Measurements from ENCODE around the gene SH3BGR. TPM values are rescaled to one million over a fixed set of nuclear protein-coding genes. Genes with fewer than 3 reads are reported as not detected.

The SH3BGR gene
- total and polyA plus RNA-seq, 7 experiments from 2014 or later, result 0.94 to 3.7 (median 1.7) TPM

- H3K27me3 Mint-ChIP-seq, result peaks cover 0 to 4% (median 0%) of the 10 kb centered on the region in 5 donors
- POLR2A ChIA-PET, result no interaction called here
Observed at GRCh38 chr21:39472786-39473185, 21.0 kb downstream of the SH3BGR start.

DNA sequence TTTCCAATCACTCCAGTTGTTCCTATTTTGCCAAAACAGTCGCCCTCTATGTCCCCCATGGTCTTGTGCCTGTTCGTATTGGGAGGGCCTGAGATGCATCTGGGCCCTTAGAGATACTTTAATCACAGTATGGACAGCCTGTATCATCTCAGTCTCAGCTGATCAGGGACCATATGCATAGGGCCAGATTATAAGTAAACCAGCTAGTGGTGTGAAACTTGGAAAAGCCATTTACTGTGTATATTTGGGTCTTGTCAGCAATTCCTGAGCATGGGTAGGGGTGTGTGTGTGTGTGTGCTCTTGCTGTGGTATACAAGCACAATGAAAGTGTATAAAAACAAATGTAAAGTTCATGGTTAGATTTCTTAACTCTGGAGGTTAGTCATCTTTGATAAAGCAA is 22.8 kb downstream of the SH3BGR start:
- Histone ChIP-seq H3K9me3 (ENCODE audit: control insufficient read depth in 2 of 3, low read length in 3 of 3) (no peaks in the 10 kb centered on the region), H3K36me3 (ENCODE audit: control insufficient read depth in 2 of 3, insufficient read depth in 3 of 3, low read length in 3 of 3) (no peaks in the 10 kb centered on the region), H3K27me3 (ENCODE audit: control insufficient read depth in 2 of 2, insufficient read depth in 2 of 2, low read length in 2 of 2) (no peaks in the 10 kb centered on the region), H3K4me1 (ENCODE audit: control insufficient read depth in 2 of 2, insufficient read depth in 2 of 2, low read length in 2 of 2) (no peaks in the 10 kb centered on the region), H3K27ac (ENCODE audit: low read depth, low read length) (no peak overlapping the region), H3K4me3 (ENCODE audit: low read length) (no peak overlapping the region)
- Mint-ChIP-seq H3K4me1 (peaks cover 0 to 1% (median 0%) of the 10 kb centered on the region in 7 donors), H3K27ac (no peak overlapping the region), H3K27me3 (peaks cover 0 to 2% (median 0%) of the 10 kb centered on the region in 5 donors), H3K9me3 (no peaks in the 10 kb centered on the region), H3K36me3 (peaks cover 0 to 22% (median 11%) of the 10 kb centered on the region in 5 donors), H3K4me3 (no peak overlapping the region)
- DNase-seq (no peak), ATAC-seq (no peak)
- ChIA-PET CTCF (no interaction called here), POLR2A (no interaction called here)
- intact Hi-C loops (cut with micrococcal nuclease), result no loop called here

More at GRCh38 chr21:39472786-39473185, 21.0 kb downstream of the SH3BGR start:
- CTCF ChIA-PET, result interaction anchor here (0.6 to 0.8 kb wide), 2 partner anchors 43 to 334 kb away, joined by 3 read pairs; no protein-coding TSS in a partner anchor
- H3K4me3 Mint-ChIP-seq, result no peak overlapping the region
- Histone ChIP-seq H3K4me3 (ENCODE audit: low read length) (no peak overlapping the region), H3K27ac (ENCODE audit: low read depth, low read length) (no peak overlapping the region), H3K36me3 (ENCODE audit: control insufficient read depth in 2 of 3, insufficient read depth in 3 of 3, low read length in 3 of 3) (no peaks in the 10 kb centered on the region), H3K9me3 (ENCODE audit: control insufficient read depth in 2 of 3, low read length in 3 of 3) (no peaks in the 10 kb centered on the region), H3K27me3 (ENCODE audit: control insufficient read depth in 2 of 2, insufficient read depth in 2 of 2, low read length in 2 of 2) (no peaks in the 10 kb centered on the region), H3K4me1 (ENCODE audit: control insufficient read depth in 2 of 2, insufficient read depth in 2 of 2, low read length in 2 of 2) (no peaks in the 10 kb centered on the region)
- H3K36me3 Mint-ChIP-seq, result peaks cover 0 to 15% (median 10%) of the 10 kb centered on the region in 5 donors
- no peaks in the 10 kb centered on the region for H3K9me3 Mint-ChIP-seq
- no peak for DNase-seq
- no peak overlapping the region for H3K27ac Mint-ChIP-seq
- ATAC-seq, result no peak
- H3K4me1 Mint-ChIP-seq, result peaks cover 0 to 1% (median 0%) of the 10 kb centered on the region in 7 donors
- intact Hi-C loops (cut with micrococcal nuclease), result no loop called here

DNA sequence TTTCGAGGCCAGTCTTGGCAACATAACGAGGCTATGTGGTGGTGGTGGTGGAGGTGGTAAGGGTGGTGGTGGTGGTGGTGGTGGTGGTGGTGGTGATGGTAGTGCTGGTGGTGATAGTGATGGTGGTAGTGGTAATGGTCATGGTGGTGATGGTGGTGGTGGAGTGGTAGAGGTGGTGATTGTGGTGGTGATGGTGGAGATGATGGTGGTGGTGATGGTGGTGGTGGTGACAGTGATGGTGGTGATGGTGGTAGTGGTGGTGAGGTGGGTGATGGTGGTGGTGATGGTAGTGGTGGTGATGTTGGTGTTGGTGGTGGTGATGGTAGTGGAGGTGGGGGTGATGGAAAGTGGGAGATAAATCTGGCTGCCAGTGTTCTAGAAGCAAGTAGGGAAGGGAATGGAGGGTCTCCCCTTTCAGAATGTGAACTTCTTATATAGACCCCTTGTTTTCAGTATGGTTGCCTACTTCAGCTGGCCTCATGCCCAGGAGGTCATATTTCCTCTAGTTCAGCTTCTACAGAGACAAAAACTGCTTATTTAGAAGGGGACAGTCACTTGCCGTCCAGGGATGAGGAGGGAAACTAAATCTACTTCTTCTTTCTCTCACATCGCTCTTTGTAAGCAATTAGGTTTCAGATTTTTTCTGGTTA is 27.5 kb downstream of the SH3BGR start:
- intact Hi-C loops (cut with micrococcal nuclease), result no loop called here
- Histone ChIP-seq H3K9me3 (ENCODE audit: control insufficient read depth in 2 of 3, low read length in 3 of 3) (no peaks in the 10 kb centered on the region), H3K36me3 (ENCODE audit: control insufficient read depth in 2 of 3, insufficient read depth in 3 of 3, low read length in 3 of 3) (no peaks in the 10 kb centered on the region), H3K27ac (ENCODE audit: low read depth, low read length) (no peak overlapping the region), H3K4me3 (ENCODE audit: low read length) (no peak overlapping the region), H3K27me3 (ENCODE audit: control insufficient read depth in 2 of 2, insufficient read depth in 2 of 2, low read length in 2 of 2) (no peaks in the 10 kb centered on the region), H3K4me1 (ENCODE audit: control insufficient read depth in 2 of 2, insufficient read depth in 2 of 2, low read length in 2 of 2) (no peaks in the 10 kb centered on the region)
- no peaks in the 10 kb centered on the region for H3K4me1 Mint-ChIP-seq
- ATAC-seq (no peak), DNase-seq (no peak)
- no peak overlapping the region for H3K27ac Mint-ChIP-seq
- H3K36me3 Mint-ChIP-seq, result peaks cover 0 to 17% (median 11%) of the 10 kb centered on the region in 5 donors
- ChIA-PET CTCF (no interaction called here), POLR2A (no interaction called here)
- H3K9me3 Mint-ChIP-seq, result no peaks in the 10 kb centered on the region
- no peak overlapping the region for H3K4me3 Mint-ChIP-seq
- H3K27me3 Mint-ChIP-seq, result peaks cover 0 to 2% (median 0%) of the 10 kb centered on the region in 5 donors

- no peak for DNase-seq
- no peaks in the 10 kb centered on the region for H3K4me1 ChIP-seq (ENCODE audit: control insufficient read depth in 2 of 2, insufficient read depth in 2 of 2, low read length in 2 of 2)
- no peak overlapping the region for H3K4me3 ChIP-seq (ENCODE audit: low read length)
- H3K36me3 ChIP-seq (ENCODE audit: control insufficient read depth in 2 of 3, insufficient read depth in 3 of 3, low read length in 3 of 3), result no peaks in the 10 kb centered on the region
- peaks cover 0 to 17% (median 11%) of the 10 kb centered on the region in 5 donors for H3K36me3 Mint-ChIP-seq
- no peak overlapping the region for H3K27ac Mint-ChIP-seq
- intact Hi-C loops (cut with micrococcal nuclease), result no loop called here
- CTCF ChIA-PET, result no interaction called here
- H3K27ac ChIP-seq (ENCODE audit: low read depth, low read length), result no peak overlapping the region
- no peaks in the 10 kb centered on the region for H3K27me3 ChIP-seq (ENCODE audit: control insufficient read depth in 2 of 2, insufficient read depth in 2 of 2, low read length in 2 of 2)
- H3K27me3 Mint-ChIP-seq, result peaks cover 0 to 2% (median 0%) of the 10 kb centered on the region in 5 donors
- ATAC-seq, result no peak
- H3K9me3 ChIP-seq (ENCODE audit: control insufficient read depth in 2 of 3, low read length in 3 of 3), result no peaks in the 10 kb centered on the region
- no peaks in the 10 kb centered on the region for H3K9me3 Mint-ChIP-seq
- POLR2A ChIA-PET, result no interaction called here
- H3K4me1 Mint-ChIP-seq, result no peaks in the 10 kb centered on the region
- no peak overlapping the region for H3K4me3 Mint-ChIP-seq
Observed at GRCh38 chr21:39479814-39480182, 28.0 kb downstream of the SH3BGR start.

GRCh38 chr21:39480271-39480670 is 28.5 kb downstream of the SH3BGR start:
- H3K4me1 ChIP-seq (ENCODE audit: control insufficient read depth in 2 of 2, insufficient read depth in 2 of 2, low read length in 2 of 2), result no peaks in the 10 kb centered on the region
- intact Hi-C loops (cut with micrococcal nuclease), result no loop called here
- Mint-ChIP-seq H3K4me1 (no peaks in the 10 kb centered on the region), H3K27ac (no peak overlapping the region), H3K4me3 (no peak overlapping the region), H3K9me3 (no peaks in the 10 kb centered on the region), H3K36me3 (peaks cover 0 to 17% (median 11%) of the 10 kb centered on the region in 5 donors), H3K27me3 (peaks cover 0 to 2% (median 0%) of the 10 kb centered on the region in 5 donors)
- no peak for ATAC-seq
- H3K36me3 ChIP-seq (ENCODE audit: control insufficient read depth in 2 of 3, insufficient read depth in 3 of 3, low read length in 3 of 3), result no peaks in the 10 kb centered on the region
- no peak for DNase-seq
- ChIA-PET POLR2A (no interaction called here), CTCF (no interaction called here)
- no peaks in the 10 kb centered on the region for H3K27me3 ChIP-seq (ENCODE audit: control insufficient read depth in 2 of 2, insufficient read depth in 2 of 2, low read length in 2 of 2)
- no peaks in the 10 kb centered on the region for H3K9me3 ChIP-seq (ENCODE audit: control insufficient read depth in 2 of 3, low read length in 3 of 3)
- H3K4me3 ChIP-seq (ENCODE audit: low read length), result no peak overlapping the region
- no peak overlapping the region for H3K27ac ChIP-seq (ENCODE audit: low read depth, low read length)

- Histone ChIP-seq H3K4me3 (ENCODE audit: low read length) (no peak overlapping the region), H3K9me3 (ENCODE audit: control insufficient read depth in 2 of 3, low read length in 3 of 3) (no peaks in the 10 kb centered on the region), H3K27ac (ENCODE audit: low read depth, low read length) (no peak overlapping the region), H3K4me1 (ENCODE audit: control insufficient read depth in 2 of 2, insufficient read depth in 2 of 2, low read length in 2 of 2) (no peaks in the 10 kb centered on the region), H3K36me3 (ENCODE audit: control insufficient read depth in 2 of 3, insufficient read depth in 3 of 3, low read length in 3 of 3) (no peaks in the 10 kb centered on the region), H3K27me3 (ENCODE audit: control insufficient read depth in 2 of 2, insufficient read depth in 2 of 2, low read length in 2 of 2) (no peaks in the 10 kb centered on the region)
- no peaks in the 10 kb centered on the region for H3K4me1 Mint-ChIP-seq
- intact Hi-C loops (cut with micrococcal nuclease), result no loop called here
- CTCF ChIA-PET, result no interaction called here
- peaks cover 0 to 2% (median 0%) of the 10 kb centered on the region in 5 donors for H3K27me3 Mint-ChIP-seq
- DNase-seq (no peak), ATAC-seq (no peak)
- H3K27ac Mint-ChIP-seq, result no peak overlapping the region
- POLR2A ChIA-PET, result no interaction called here
- H3K9me3 Mint-ChIP-seq, result no peaks in the 10 kb centered on the region
- H3K4me3 Mint-ChIP-seq, result no peak overlapping the region
- peaks cover 0 to 10% (median 5%) of the 10 kb centered on the region in 5 donors for H3K36me3 Mint-ChIP-seq
Observed at GRCh38 chr21:39481886-39482285, 30.1 kb downstream of the SH3BGR start.

- no peaks in the 10 kb centered on the region for H3K4me1 ChIP-seq (ENCODE audit: control insufficient read depth in 2 of 2, insufficient read depth in 2 of 2, low read length in 2 of 2)
- H3K4me3 ChIP-seq (ENCODE audit: low read length), result no peak overlapping the region
- H3K4me1 Mint-ChIP-seq, result no peaks in the 10 kb centered on the region
- no peak overlapping the region for H3K4me3 Mint-ChIP-seq
- ATAC-seq (no peak), DNase-seq (no peak)
- no peak overlapping the region for H3K27ac Mint-ChIP-seq
- H3K36me3 ChIP-seq (ENCODE audit: control insufficient read depth in 2 of 3, insufficient read depth in 3 of 3, low read length in 3 of 3), result no peaks in the 10 kb centered on the region
- H3K9me3 Mint-ChIP-seq, result no peaks in the 10 kb centered on the region
- H3K27me3 ChIP-seq (ENCODE audit: control insufficient read depth in 2 of 2, insufficient read depth in 2 of 2, low read length in 2 of 2), result no peaks in the 10 kb centered on the region
- intact Hi-C loops (cut with micrococcal nuclease), result no loop called here
- no peak overlapping the region for H3K27ac ChIP-seq (ENCODE audit: low read depth, low read length)
- peaks cover 0 to 2% (median 0%) of the 10 kb centered on the region in 5 donors for H3K27me3 Mint-ChIP-seq
- no peaks in the 10 kb centered on the region for H3K9me3 ChIP-seq (ENCODE audit: control insufficient read depth in 2 of 3, low read length in 3 of 3)
- POLR2A ChIA-PET, result no interaction called here
- CTCF ChIA-PET, result no interaction called here
- H3K36me3 Mint-ChIP-seq, result peaks cover 0 to 9% (median 0%) of the 10 kb centered on the region in 5 donors
Observed at GRCh38 chr21:39483917-39484316, 32.1 kb downstream of the SH3BGR start.

Data from naive thymus-derived CD4-positive, alpha-beta T cell (primary cell).